GM18502 (cell line): ENCODE measurements around the gene BRICD5.
"Not testable (repeated sequence)": the region's sequence is repeated elsewhere in the genome, so short reads cannot be mapped to it uniquely, and the experiment has no call there.

ENCODE experiments used
- ATAC-seq: cut with Tn5 transposase; IDR thresholded peaks from one replicate; pipeline ENCODE4 v1.9.1; 2021; ENCODE audit warnings: mild to moderate bottlenecking; ENCODE audit not compliant: unreplicated experiment, poor library complexity

The BRICD5 gene

DNA sequence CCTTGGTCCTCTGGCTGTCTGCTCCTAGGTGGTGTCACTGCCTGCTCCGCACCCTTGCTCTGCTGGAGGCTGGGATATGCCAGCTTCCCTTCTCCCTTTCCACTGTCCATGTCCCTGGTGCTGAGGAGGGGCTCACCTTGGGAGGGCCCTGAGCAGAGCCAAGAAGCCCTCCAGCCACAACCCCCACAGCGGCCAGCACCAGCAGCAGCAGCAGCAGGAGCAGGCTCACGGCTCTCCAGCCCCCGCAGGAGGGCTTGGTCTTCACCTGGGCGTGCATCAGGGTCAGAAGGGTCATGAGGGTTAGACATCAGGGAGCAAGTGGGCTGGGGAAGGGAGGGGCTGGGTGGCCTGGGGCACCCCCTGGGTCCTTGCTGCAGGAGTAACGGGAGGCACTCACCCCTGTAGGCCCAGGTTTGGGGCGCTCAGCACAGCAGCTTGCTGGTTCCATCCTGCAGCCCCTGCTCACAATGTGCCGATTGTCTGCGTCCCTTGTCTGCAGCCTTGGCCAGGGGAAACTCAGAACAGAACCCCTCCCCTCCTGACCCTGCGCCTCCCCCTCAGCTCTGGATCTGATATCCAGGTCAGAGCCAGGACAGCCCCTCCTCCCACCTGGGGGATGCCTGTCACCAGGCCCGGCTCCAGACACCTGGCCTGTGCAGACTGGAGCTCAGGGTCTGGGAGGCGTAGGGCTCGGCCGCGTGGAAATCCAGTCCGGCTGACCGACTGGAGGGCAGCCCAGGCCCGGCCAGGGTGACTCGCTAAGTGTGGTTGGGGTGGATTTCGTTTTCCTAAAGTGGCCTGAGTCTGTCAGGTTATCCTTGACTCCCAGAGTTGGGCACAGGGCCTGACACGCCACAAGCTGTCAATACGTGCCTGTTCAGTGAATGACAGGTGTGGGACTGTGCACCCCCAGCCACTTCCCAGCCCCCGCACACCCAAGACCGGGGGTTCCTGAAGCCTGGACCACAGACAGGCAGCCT lies at the start of gene BRICD5:
Gene BRICD5, minus strand, starts transcription at position 478 of the 980 bp plus-strand sequence. Its CDS starts 30 bp downstream, at position 448.
- ATAC-seq = no peak

DNA sequence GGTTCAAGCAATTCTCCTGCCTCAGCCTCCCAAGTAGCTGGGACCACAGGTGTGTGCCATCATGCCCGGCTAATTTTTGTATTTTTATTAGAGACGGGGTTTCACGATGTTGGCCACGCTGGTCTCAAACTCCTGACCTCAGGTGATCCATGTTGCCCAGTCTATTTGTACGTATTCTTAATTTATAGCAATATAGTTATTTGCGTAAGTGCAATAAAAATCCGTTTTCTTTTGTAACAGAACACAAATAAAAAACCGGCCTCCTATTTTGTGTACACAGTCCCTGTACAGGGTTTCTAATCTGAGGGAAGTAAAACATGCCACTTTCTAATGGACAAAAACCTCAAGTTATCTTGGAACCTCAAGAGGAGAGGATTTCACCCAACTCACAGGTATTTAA lies 49.6 kb upstream of the BRICD5 start:
- no peak for ATAC-seq

- not testable (repeated sequence) for ATAC-seq
Observed at GRCh38 chr16:2258530-2258929, 47.9 kb upstream of the BRICD5 start.

- no peak for ATAC-seq
Observed at GRCh38 chr16:2257726-2258125, 47.1 kb upstream of the BRICD5 start.

GRCh38 chr16:2256531-2257140 lies 46.0 kb upstream of the BRICD5 start:
- no peak for ATAC-seq

DNA sequence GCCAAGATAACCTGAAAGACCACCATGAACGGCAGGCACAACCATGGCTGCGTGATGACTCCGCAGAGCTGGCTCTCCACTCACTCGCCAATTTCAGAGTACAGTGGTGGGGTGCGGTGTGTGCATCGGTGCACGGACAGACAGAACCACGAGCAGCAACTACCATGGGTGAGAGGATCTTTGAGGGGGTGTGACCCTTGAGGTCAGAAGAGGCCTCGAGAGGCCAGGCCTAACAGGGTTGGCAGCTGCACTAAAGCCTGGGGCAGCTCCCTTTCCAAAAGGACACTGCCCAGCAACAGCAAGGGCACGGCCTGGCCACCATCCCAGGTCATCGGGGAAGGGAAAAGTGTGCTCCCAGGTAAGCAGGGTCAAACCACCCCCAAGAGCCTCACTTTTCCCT lies 42.6 kb upstream of the BRICD5 start:
- ATAC-seq = no peak

DNA sequence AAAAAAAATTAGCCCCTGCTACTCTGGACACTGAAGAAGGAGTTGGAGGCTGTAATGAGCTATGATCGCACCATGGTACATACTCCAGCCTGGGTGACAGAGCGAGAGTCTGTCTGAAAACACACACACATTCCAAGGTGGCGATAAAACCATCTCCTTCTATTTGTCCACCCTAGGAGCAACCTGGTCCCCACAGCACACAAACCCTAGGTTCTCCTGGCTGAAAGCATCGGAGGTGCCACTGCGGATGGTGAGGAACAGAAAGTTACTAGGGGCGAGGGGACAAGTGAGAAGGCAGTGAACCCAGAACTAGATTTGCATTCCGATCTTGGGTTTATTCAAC lies 42.1 kb upstream of the BRICD5 start:
- ATAC-seq = no peak

DNA sequence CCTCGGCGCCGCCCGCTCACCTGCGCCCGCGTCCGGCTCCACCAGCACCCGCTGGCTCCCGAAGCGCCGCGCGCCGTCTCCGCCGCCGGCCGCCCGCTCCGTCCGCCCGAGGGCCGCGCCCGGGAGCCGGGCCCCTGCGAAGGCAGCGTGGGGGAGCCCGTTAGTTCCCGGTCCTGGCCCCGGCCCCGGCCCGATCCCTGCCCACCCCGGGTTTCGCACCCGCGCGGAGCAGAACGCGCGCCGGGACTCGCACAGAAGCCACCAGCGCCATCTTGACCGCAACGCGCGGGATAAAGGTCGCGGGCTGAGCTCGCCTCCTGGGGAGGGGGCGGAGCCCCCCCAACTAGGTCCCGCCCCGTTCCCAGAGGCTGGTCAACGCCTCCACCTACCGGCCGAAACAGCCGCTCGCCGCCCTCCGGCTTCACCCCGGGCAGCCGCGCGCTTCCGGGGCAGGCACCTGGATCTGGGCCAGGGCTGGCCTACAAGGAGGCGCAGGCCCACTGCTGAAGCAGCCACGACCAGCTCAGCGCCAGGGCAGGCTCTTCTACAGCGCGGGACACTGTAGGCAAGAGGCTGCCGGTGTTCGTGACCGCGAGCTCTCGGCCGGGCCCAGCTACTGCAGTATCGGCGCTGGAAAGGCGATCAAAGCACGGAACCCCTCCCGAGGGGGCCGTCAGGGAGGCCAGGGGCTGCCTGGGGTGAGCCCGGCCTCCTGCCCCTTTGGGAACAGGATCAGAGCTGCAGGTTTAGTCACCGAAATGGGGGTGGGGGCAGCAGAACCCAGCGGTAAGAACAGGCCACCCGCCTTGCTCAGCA lies 40.8 kb upstream of the BRICD5 start, which contains the start of gene ECI1:
Gene ECI1, minus strand, starts transcription at position 292 of the 816 bp plus-strand sequence. Its CDS starts 21 bp downstream, at position 271.
- peak; percentile 89 for ATAC-seq

DNA sequence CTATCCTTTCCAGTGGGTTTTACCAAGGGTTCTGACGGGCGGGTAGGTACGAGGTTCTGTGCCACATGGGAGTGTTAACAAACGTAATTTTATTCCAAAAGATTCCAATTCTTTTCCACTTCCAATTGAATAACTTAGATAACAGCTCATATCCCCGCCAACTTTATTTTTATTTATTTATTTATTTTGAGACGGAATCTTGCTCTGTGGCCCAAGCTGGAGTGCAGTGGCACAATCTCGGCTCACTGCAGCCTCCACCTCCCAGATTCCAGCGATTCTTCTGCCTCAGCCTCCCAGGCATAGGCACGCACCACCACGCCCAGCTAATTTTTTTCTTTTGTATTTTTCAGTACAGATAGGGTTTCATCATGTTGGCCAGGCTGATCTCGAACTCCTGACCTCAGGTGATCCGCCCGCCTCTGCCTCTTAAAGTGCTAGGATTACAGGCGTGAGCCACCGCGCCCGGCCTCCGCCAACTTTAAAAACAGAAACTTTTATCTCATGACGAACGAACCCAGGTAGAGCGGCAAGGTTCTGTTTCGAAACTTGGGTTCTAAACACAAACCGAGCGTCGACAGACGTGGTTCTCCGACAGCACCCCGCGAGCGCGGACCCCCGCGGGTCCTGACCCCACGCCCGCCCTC lies 40.1 kb upstream of the BRICD5 start:
- no peak for ATAC-seq

- no peak for ATAC-seq
Observed at GRCh38 chr16:2246301-2246885, 35.7 kb upstream of the BRICD5 start.

DNA sequence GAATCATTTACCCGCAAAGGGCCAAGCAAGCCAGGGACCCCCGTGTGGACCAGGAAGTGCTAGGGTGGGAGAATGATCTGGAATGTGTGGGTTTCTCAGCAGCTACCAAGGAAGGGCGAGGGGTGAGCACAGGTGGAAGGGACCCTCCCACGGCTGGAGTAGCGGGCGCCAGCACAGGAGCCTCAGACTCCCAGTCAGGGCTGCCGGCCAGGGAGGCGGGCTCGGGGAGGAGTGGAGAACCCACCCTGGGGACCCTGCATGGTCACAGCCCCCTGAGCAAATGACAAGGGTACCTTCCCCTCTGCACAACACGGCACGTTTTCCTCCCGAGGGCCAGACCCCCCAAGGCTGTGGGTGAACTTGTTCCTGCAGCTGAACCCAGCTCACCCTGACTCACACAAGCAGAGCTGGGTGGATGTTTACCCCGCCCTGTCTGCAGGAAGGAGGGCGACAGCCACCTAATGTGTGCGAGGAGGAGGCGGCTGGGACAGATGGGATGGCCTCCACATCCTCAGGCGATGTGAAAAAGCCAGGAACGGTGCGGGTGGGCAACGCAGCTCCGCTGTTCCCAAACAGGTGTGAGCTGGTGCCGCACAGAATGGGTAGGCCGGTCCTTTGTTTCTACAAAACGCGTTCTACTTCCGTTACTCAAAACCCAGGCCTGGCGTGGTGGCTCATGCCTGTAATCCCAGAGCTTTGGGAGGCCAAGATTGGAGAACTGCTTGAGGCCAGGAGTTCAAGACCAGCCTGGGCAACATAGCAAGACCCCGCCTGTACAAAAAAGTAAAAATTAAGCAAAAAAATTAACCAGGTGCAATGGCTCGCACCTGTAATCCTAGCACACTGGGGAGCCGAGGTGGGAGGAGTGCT lies 34.5 kb upstream of the BRICD5 start:
- ATAC-seq = no peak

- ATAC-seq = no peak
Observed at GRCh38 chr16:2244301-2244700, 33.6 kb upstream of the BRICD5 start.

- ATAC-seq = no peak
Observed at GRCh38 chr16:2243781-2244180, 33.1 kb upstream of the BRICD5 start.

- ATAC-seq = no peak
Observed at GRCh38 chr16:2243031-2243528, 32.4 kb upstream of the BRICD5 start.

DNA sequence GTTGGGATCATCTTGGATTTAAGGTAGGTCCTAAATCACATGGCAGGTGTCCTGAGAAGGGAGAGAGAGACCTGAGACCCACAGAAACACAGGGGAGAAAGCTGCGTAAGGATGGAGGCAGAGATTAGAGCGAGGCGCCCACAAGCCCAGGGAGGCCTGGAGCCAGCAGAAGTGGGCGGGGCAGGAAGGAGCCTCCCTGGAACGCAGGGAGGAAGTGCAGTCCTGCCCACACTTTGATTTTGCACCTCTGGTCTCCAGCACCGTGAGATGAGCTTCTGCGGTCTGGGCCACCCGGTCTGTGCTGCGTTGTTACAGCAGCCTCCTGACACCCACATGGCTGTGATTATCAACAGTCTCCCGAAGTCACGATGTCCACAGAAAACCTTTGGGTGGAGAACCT lies 31.9 kb upstream of the BRICD5 start:
- ATAC-seq = no peak

GRCh38 chr16:2240331-2240730 lies 29.7 kb upstream of the BRICD5 start:
- ATAC-seq = not testable (repeated sequence)

DNA sequence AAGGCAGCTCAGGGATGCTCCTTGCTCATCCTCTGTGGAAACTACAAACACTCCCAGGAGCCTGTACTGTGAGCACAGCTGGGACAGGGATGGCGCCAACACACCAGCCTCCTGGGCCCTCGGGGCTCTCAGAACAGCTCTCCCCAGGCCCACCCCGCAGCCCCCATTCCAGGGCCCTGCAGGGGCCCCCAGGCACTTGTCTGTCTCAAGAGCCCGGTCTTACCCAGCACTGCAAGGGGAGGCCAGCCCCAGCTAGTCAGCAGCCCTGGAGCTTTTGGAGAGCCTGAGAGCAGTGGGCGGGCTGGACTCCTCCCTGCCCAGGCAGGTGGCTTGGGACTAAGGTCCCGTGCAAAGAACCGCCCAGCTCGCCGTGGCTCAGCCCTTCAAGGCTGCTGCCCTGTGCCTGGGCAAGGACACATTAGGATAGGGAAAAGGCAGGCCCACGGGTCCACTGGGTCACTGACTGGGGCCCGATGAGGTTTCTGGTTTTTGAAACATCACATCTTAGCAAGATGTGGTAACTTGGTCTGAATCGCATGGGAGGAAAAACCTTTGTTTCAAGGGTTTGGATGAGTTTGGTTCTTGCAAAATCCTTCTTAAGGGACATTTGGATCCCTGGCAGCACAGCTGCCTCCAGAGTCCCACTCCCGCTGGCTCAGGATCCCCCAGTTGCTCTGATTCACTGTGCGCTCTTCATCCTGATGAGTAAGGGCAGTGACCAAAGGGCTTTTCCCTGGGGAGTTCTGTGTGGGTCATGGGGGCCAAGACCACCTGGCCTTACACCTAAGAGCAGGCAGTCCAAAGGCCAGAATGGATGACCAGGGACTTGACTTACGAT lies 28.4 kb upstream of the BRICD5 start:
- no peak for ATAC-seq
